Fibroblast of gingiva (primary cell): ENCODE measurements around the gene CACNA1C.
A peak's percentile ranks its signal among the peaks of the same experiment; 100 is the strongest.

Experiments
- DNase-seq: peaks from one replicate; pipeline ENCODE4 v3.0.0-alpha.2; 2011; ENCODE audit warnings: low read depth

The CACNA1C gene

DNA sequence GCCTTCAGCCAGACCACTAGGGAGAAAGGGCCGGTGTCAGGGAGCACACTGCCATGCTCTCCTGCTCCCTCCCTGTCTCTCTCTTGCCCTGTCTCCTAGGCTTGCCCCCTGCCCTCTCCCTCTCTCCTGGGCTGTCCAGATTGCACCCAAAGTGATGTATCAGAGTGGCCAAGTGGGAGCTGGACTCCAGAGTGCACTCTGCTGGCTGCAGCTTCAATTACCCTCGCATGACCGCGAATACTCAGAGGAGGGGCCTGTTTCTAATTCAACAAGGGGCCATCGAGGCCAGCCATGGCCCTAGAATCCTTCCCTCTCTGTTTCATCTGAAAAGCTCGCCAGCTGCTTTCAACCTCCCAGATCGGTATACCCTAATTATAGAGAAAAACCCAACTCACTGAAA is 535.6 kb downstream of the CACNA1C start:
- DNase-seq, result no peak

DNA sequence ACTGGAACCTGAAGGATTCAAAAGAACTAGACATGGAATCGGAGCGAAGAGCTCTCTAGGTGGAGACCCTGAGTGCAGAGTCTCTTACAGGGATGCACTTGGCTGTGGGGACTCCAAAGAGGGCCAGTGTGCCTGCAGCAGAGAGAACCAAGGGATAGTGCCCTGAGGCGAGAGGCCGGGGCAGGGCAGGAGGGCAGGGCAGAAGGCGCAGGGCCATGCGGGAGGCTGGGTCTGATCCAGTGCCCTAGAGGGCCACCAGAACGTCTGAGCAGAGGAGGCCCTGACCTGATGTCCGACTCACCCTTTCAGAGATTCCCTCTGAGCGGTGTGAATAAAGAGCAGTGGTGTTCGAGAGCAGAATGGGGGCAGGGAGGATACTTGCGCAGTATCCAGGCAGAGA is 536.6 kb downstream of the CACNA1C start:
- no peak for DNase-seq

DNA sequence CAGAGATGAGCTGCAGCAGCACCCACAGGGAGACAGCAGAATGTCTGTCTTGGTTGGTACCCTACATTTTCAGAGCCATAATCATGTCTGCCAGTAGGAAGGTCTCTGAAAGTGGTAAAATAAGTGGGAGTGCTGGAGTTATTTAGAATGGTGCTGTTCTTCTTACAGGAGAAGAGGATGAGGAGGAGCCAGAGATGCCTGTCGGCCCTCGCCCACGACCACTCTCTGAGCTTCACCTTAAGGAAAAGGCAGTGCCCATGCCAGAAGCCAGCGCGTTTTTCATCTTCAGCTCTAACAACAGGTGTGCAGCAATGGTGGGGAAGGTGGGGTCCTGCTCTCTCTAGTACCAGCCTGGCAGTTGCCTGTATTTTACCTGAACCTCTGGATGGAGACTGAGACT is 540.3 kb downstream of the CACNA1C start:
- DNase-seq, result no peak

DNA sequence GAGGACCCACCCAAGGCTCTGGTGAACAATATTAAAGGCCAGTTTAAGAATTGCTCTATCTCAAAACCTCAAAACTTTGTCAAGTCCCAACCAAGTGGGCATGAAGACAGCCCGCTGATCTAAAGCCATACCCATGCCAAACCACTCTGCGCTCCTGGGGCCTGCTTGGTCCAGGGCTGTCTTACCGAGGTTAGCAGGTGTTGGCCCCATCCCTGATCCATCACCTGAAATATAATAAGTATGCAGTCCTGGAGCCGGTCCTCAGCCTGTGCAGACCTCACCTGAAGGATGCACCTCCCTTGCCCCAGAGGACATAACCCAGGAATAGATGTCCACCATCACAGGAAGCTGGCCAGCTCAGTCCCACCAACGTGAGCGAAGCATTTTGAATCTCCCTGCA is 543.7 kb downstream of the CACNA1C start:
- no peak for DNase-seq

GRCh38 chr12:2605301-2605700 is 552.5 kb downstream of the CACNA1C start:
- no peak for DNase-seq

DNA sequence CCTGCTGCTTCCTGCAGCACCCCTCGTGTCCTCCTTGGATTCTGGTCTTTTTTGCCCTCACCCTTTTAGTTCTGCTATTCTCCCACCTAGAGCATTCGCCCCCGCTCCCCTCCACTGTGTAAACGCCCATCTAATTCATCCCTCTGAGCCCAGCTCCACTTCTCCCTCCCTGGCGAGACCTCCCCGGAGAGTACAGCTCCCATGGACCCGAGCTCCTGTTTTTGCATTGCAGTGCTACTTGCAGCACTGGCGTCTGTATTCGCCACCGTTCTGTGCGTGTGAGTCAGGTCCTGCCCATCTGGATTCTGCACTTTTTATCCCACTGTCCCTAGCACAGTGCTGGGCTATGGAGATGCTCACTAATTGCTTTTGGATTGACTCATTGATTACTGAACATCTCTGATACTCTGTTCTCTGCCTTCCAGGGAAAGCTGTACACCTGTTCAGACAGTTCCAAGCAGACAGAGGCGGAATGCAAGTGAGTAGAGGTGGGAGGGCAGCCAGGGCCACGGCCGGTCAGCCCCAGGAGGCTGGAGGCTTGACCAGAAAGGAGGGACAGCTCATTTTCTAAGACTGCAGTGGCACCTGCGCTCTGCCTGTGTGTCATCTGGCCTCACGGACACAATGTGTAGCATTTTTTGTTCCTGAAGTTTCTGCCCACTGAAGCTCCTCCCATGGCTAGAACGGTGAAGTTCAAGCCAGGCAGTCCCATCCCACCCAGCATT is 553.6 kb downstream of the CACNA1C start:
- DNase-seq, result no peak

- no peak for DNase-seq
These were observed 555.3 kb downstream of the CACNA1C start for GRCh38 chr12:2607881-2608607.

GRCh38 chr12:2608608-2608945 is 555.8 kb downstream of the CACNA1C start:
- no peak for DNase-seq

DNA sequence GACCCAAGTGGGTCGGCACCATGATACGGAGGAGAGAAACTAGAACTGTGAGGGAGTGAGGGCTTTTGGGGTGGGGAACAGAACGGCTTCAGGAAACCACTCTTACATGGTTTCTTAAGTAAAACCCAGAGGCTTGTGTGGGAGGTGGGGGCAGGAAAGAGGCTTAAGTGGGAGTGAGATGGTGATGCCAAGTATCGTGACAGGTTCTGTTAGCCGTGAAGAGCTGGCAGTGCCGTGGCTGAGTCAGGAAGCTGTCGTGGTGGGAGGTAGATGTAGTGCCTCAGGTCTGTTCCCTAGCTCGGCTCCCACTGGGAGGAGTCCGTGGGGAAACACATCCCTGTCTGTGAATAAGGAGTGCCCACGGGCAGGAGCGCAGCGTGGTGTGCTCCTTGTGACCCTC is 556.2 kb downstream of the CACNA1C start:
- DNase-seq, result no peak

GRCh38 chr12:2610358-2610757 is 557.6 kb downstream of the CACNA1C start:
- no peak for DNase-seq

- DNase-seq, result peak; percentile 92
These were observed 560.7 kb downstream of the CACNA1C start for GRCh38 chr12:2613326-2614073.

GRCh38 chr12:2614341-2614740 is 561.6 kb downstream of the CACNA1C start:
- DNase-seq, result peak; percentile 3

- DNase-seq, result no peak
These were observed 563.0 kb downstream of the CACNA1C start for GRCh38 chr12:2615665-2616402.

GRCh38 chr12:2616763-2617162 is 564.0 kb downstream of the CACNA1C start:
- DNase-seq, result no peak

DNA sequence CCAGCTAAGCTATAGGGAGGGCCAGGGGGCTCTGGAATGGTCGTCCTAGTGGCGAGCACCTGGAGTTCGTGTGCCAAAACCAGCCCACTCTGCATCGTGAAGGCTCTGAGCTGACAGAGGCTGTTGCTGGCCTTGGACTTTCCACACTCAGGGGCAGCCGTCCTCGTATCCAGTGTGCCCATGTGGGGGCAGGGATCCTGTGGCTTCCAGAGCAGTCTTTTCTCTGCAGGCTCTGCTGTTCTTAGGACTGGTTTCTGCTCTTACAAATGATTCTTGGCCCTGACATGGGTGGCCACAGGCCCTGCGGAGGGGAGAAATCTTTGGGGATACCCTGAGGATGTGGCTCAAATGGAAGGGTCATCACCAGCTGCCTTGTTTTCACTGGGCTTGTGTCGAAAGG is 564.6 kb downstream of the CACNA1C start:
- DNase-seq, result no peak

- DNase-seq, result no peak
These were observed 565.7 kb downstream of the CACNA1C start for GRCh38 chr12:2618291-2618995.

- no peak for DNase-seq
These were observed 566.3 kb downstream of the CACNA1C start for GRCh38 chr12:2619136-2619535.

GRCh38 chr12:2622460-2622859 is 569.7 kb downstream of the CACNA1C start:
- no peak for DNase-seq

DNA sequence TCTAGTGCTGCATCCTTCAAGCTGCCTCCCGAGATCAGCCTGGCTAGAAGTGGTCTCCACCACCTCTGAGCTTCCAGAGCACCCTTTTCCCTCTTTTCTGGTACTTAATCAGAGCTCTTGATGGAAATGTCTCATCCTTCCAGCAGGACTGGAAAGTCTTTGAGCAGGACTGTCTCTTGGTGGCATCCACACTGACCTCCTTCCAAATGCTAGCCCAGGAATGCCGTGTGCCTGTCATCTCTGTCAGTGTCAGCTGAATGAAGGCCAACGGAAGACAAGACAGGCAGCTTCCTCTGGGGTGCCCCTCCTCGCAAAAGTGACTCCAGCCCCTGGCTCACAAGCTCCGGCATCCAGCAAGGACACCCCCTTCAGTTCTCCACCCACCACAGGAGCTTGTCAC is 570.7 kb downstream of the CACNA1C start:
- DNase-seq, result no peak

DNA sequence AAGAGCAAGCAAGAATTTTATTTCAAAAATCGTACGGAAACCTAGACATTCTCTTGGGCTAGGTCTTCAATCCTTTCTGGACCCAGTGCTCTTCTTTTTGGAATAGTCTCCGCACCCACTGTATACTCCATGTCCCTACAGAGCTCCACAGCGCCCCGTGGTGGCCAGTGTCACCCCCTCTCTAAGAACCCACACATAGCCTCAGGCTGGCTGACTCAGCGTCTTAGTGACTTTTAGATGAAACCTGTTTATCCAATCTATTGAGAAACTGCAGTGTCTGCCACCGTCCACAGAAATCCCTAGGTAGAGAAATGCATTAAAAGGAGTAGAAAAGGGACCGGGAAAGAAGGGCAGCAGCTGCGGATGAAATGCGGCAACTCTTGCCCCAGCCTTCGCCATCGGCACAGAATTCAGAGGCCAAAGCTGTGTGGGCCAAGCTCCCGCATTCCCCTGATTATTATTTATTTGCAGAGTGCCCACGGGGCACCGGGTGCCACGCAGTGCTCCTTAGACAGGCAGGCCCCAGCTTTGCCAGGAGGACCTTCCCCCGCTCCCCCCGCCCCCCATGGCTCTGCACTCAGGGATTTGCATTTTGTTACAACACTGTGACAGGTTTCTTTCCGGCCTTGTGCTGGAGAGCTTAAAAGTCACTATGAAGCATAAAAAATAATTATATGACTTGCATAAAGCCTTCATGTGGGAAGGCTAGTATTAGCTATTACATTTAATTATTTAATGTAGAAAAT is 571.9 kb downstream of the CACNA1C start:
- peak; percentile 27 for DNase-seq

DNA sequence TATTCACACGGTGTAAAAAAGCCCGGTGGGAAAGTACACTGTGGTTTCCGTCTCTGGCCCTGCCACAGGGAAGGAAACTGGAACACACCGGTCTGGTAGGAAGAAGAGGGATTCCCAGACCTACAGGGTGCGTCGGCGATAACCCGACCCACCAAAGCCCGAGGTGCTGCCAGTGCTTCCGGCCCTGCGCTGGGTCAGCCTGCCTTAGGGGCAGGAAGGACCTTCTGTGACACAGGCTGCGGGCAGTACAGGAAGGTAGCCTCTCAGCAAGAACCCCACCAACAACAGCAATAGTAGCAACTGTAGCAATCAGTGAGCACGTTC is 572.5 kb downstream of the CACNA1C start:
- DNase-seq, result no peak
